CD4-positive, alpha-beta T cell treated with Interleukin-1 beta for 1 hour (primary cell): ENCODE data around the gene BIRC3.

Experiments
- DNase-seq, 2 donors: peaks; one replicate each; pipeline ENCODE4 v3.0.0-alpha.2; 2020 to 2022

Gene BIRC3

GRCh38 chr11:102377891-102378290, 60.6 kb downstream of the BIRC3 start:
- DNase-seq = no peak

GRCh38 chr11:102378818-102379217, 61.5 kb downstream of the BIRC3 start:
- no peak for DNase-seq

GRCh38 chr11:102382384-102382783, 65.1 kb downstream of the BIRC3 start:
- DNase-seq = no peak

- no peak for DNase-seq
Observed at GRCh38 chr11:102383839-102384238, 66.6 kb downstream of the BIRC3 start.

GRCh38 chr11:102384419-102385079, 67.3 kb downstream of the BIRC3 start:
- no peak for DNase-seq

- DNase-seq = no peak
Observed at GRCh38 chr11:102385085-102386007, 68.1 kb downstream of the BIRC3 start.

GRCh38 chr11:102386136-102386734, 69.0 kb downstream of the BIRC3 start:
- no peak for DNase-seq

GRCh38 chr11:102387043-102387781, 69.9 kb downstream of the BIRC3 start:
- no peak for DNase-seq
